Prostate gland (tissue), 2 donors: ENCODE data around the gene GIT2. TPM values are rescaled to one million over a fixed set of nuclear protein-coding genes. Genes with fewer than 3 reads are reported as not detected.

Source experiments
- DNase-seq: peaks from one replicate; pipeline ENCODE4 v3.0.0-alpha.2; 2019; ENCODE audit warnings: low spot score
- H3K27ac ChIP-seq, 2 donors: fragments of 200-600 bp; sonication (generic); 2 replicates each; pipeline ENCODE4 v1.5.1; 2017 to 2019
- H3K27me3 ChIP-seq: fragments of 200-600 bp; sonication (generic); replicated peaks from 2 replicates; pipeline ENCODE4 v1.5.1; 2019; ENCODE audit not compliant: insufficient read depth
- H3K36me3 ChIP-seq, 2 donors: fragments of 200-600 bp; sonication (generic); 1 replicate in 1 of 2; 2 replicates in 1 of 2; pipeline versions ENCODE4 v1.5.1 to v1.8.1; 2017 to 2019
- H3K4me1 ChIP-seq: fragments of 200-600 bp; sonication (generic); replicated peaks from 2 replicates; pipeline ENCODE4 v1.5.1; 2019
- H3K4me3 ChIP-seq, 2 donors: fragments of 200-600 bp; sonication (generic); 2 replicates each; pipeline ENCODE4 v1.5.1; 2017 to 2019
- H3K9me3 ChIP-seq: fragments of 200-600 bp; sonication (generic); 2 replicates; pipeline ENCODE4 v1.5.1; 2017
- CTCF ChIP-seq, 4 experiments: fragments of 200-600 bp in 2 of 4; fragments of 450-650 bp in 2 of 4; sonication (generic) in 2 of 4; IDR thresholded peaks; 1 replicate in 3 of 4; 2 replicates in 1 of 4; pipeline ENCODE4 v1.5.1; 2016 to 2019; ENCODE audit warnings: antibody characterized with exemption in 4 of 4, mild to moderate bottlenecking in 2 of 4, moderate library complexity in 2 of 4
- POLR2A ChIP-seq: fragments of 450-650 bp; IDR thresholded peaks from one replicate; pipeline ENCODE4 v1.6.1; 2016; ENCODE audit warnings: antibody characterized with exemption, mild to moderate bottlenecking
- POLR2AphosphoS5 ChIP-seq: sonication (generic); formaldehyde crosslinking; IDR thresholded peaks from one replicate; pipeline ENCODE4 v1.6.1; 2017; ENCODE audit warnings: antibody characterized with exemption
- WGBS: methylation state at CpG from one replicate; pipeline ENCODE4 v1.1.5; 2018; 5-methylcytosine and 5-hydroxymethylcytosine counted together
- intact Hi-C: fragments of 100-400 bp; cut with DNase I; formaldehyde crosslinking; loops from one replicate; pipeline ENCODE4 v1.14.2; 2022
- total RNA-seq, 2 donors: library from RNA; depleted of rRNA; stranded (reverse); fragments of >200 nt; gene quantifications; one replicate each; pipeline ENCODE4 v1.1.0, GENCODE V29; 2016

GIT2 gene
- total RNA-seq, 2 donors from 2014 or later, result 20.9 to 43.3 TPM

- Histone ChIP-seq H3K36me3 (no peaks in the 10 kb centered on the region), H3K9me3 (no peaks in the 10 kb centered on the region), H3K27ac (no peak overlapping the region), H3K27me3 (no peaks in the 10 kb centered on the region), H3K4me1 (no peaks in the 10 kb centered on the region), H3K4me3 (no peak overlapping the region)
- TF ChIP-seq CTCF (IDR thresholded peaks at IDR 0.05) (no peak), POLR2A (no peak), POLR2AphosphoS5 (no peak)
- intact Hi-C loops, result no loop called here
- 77% methylated on average over 6 of the region's 6 CpGs for WGBS
- DNase-seq, result no peak
These were observed 99.1 kb downstream of the GIT2 start for GRCh38 chr12:109897029-109897428.

GRCh38 chr12:109896188-109896587, 100.0 kb downstream of the GIT2 start:
- Histone ChIP-seq H3K4me3 (no peak overlapping the region), H3K27ac (no peak overlapping the region), H3K27me3 (no peaks in the 10 kb centered on the region), H3K4me1 (no peaks in the 10 kb centered on the region), H3K9me3 (no peaks in the 10 kb centered on the region), H3K36me3 (no peaks in the 10 kb centered on the region)
- WGBS, result 86% methylated on average over 6 of the region's 6 CpGs
- no peak for DNase-seq
- TF ChIP-seq POLR2AphosphoS5 (no peak), CTCF (IDR thresholded peaks at IDR 0.05) (no peak), POLR2A (no peak)
- intact Hi-C loops, result no loop called here

- intact Hi-C loops, result no loop called here
- WGBS, result 68% methylated on average over 4 of the region's 4 CpGs
- Histone ChIP-seq H3K9me3 (no peaks in the 10 kb centered on the region), H3K27me3 (no peaks in the 10 kb centered on the region), H3K27ac (no peak overlapping the region), H3K4me3 (no peak overlapping the region), H3K4me1 (no peaks in the 10 kb centered on the region), H3K36me3 (no peaks in the 10 kb centered on the region)
- TF ChIP-seq POLR2A (no peak), CTCF (IDR thresholded peaks at IDR 0.05) (no peak), POLR2AphosphoS5 (no peak)
- DNase-seq, result no peak
These were observed 101.2 kb downstream of the GIT2 start for GRCh38 chr12:109894939-109895338.

GRCh38 chr12:109893261-109893995, 102.7 kb downstream of the GIT2 start:
- Histone ChIP-seq H3K9me3 (no peaks in the 10 kb centered on the region), H3K27ac (no peak overlapping the region), H3K4me3 (no peak overlapping the region), H3K36me3 (no peaks in the 10 kb centered on the region), H3K27me3 (no peaks in the 10 kb centered on the region), H3K4me1 (no peaks in the 10 kb centered on the region)
- intact Hi-C loops, result no loop called here
- DNase-seq, result no peak
- 88% methylated on average over 7 of the region's 7 CpGs for whole genome bisulfite sequencing
- TF ChIP-seq POLR2A (no peak), POLR2AphosphoS5 (no peak), CTCF (IDR thresholded peaks at IDR 0.05) (no peak)

- Histone ChIP-seq H3K27me3 (no peaks in the 10 kb centered on the region), H3K4me1 (no peaks in the 10 kb centered on the region), H3K4me3 (no peak overlapping the region), H3K27ac (no peak overlapping the region), H3K36me3 (no peaks in the 10 kb centered on the region), H3K9me3 (no peaks in the 10 kb centered on the region)
- no peak for DNase-seq
- TF ChIP-seq CTCF (IDR thresholded peaks at IDR 0.05), result no peak
- 56% methylated on average over 4 of the region's 4 CpGs for WGBS
- intact Hi-C loops, result no loop called here
These were observed 103.4 kb downstream of the GIT2 start for GRCh38 chr12:109892748-109893147.
